HG03196 (cell line): ENCODE data around the gene FUT2.

Experiments
- ATAC-seq: cut with Tn5 transposase; IDR thresholded peaks from one replicate; pipeline ENCODE4 v1.9.1; 2021; ENCODE audit not compliant: unreplicated experiment

Gene FUT2

GRCh38 chr19:48724796-48725753 is 29.3 kb downstream of the FUT2 start:
- no peak for ATAC-seq

DNA sequence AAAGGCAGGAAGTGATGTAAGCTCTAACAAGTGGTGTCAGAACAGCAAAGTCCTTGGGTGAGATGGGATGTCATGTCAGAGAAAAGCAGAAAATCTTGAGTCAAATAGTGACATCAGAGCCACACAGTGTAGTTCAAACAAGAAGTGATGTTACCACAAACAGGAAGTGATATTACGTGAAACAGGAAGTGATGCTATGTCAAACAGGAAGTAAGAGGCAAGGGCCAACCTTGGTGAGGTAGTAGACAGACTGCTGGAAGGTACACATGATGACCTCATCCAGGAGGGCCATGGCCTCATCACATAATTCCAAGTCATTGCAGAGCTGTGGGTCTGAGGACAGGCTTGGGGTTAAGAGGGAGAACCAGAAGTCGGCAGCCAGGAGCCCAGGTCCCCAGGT is 30.8 kb downstream of the FUT2 start:
- ATAC-seq, result no peak

- ATAC-seq, result no peak
These were observed 33.3 kb downstream of the FUT2 start for GRCh38 chr19:48728911-48729664.

DNA sequence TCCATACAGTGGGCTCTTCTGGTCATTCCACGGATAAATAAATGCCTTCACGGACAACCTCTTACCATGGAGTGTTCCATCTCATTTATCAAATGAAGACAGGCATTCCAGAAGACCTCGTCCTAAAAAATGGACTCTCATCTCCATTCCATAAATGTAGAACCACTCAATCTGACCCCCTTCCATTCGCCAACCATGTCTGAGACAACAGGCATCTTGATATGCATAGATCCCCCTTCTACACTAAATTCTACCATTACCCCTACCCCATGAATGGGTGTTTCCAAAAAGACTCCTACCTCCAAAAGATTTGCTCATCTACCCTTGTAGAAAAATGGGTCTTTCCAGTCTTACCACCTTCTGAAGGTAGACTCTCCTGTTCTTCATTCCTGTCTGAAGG is 35.7 kb downstream of the FUT2 start:
- ATAC-seq, result no peak

- no peak for ATAC-seq
These were observed 38.9 kb downstream of the FUT2 start for GRCh38 chr19:48734625-48735024.

- no peak for ATAC-seq
These were observed 39.4 kb downstream of the FUT2 start for GRCh38 chr19:48735031-48735615.

- ATAC-seq, result no peak
These were observed 41.7 kb downstream of the FUT2 start for GRCh38 chr19:48737360-48737998.

- peak; percentile 62 for ATAC-seq
These were observed 43.0 kb downstream of the FUT2 start for GRCh38 chr19:48738557-48739403.

DNA sequence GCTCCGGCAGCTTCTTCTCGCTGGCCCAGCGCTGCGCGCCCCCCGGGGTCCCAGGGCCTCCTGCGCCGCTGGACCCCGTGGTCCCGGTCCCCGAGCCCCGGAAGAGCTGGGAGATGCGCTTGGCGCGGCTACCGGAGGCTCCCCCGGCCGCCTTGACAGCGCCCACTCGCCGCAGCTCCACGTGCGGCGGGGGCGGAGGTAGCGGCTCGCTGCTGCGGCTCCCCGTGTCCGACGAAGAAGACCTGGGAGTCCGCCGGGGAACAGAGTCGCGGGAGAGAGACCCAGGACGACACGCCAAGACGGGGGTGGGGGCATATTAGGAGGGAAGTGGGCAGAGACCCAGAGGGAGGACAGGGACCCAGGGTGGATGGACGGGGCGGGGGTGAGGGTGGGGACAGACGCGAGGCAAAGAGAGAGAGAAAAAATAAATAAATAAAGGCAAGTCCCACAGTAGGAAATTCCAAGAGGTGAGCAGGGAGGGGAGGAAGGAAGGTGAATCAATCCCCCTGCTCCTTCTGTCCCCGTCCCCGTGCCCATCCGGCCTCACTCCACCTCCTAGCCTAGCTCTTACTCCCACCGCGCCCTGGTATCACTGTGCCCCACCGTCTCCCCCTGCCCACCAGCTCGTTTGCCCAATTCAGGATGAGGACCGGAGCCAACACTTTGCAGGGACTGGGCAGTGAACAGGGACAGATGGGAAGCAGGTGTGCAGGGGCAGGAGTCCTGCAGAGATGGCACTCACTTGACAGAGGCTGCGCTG is 43.8 kb downstream of the FUT2 start:
- no peak for ATAC-seq

DNA sequence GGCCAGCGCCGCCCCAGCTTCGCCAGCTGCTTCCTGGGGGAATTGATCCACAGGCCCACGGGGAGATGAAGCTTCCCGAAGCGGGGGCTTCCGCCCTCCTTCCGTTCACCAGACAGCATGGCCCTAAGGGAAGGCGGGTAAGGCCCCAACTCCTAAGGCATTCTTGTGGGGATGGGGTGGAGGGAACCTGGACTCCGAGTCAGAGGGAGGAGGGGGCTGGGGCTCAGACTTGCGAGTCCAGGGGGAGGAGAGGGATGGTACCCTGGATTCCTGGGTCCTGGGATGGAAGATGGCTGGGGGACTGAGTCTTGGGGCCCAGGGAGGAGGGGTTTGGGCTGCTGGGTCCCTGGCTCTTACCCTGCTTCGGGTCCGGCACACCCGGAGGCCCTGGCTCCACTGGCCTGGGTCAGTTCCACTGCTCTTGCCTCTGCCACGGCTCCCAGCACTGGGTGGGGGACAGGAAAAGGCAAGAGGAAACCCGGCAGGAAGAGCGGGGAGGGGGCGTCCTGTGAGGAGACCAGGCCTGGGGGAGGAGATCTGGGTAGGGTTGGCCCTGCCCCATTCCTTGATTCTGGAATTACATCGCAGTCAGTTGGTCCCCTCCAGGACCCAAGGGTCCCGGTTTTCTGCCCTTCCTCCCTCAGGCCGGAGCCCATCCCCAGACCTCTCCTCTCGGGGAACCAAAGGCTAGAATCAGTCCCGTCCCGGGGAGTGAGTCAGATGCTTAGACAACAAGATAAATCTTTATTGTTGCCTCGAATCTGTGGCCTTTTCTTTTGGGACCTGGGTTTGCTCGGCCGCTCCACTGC is 44.6 kb downstream of the FUT2 start, which contains the start of gene RASIP1:
TSS of gene RASIP1 (minus strand) at position 447 of the 809 bp plus-strand sequence. CDS start at position 119, 328 bp downstream.
- no peak for ATAC-seq

DNA sequence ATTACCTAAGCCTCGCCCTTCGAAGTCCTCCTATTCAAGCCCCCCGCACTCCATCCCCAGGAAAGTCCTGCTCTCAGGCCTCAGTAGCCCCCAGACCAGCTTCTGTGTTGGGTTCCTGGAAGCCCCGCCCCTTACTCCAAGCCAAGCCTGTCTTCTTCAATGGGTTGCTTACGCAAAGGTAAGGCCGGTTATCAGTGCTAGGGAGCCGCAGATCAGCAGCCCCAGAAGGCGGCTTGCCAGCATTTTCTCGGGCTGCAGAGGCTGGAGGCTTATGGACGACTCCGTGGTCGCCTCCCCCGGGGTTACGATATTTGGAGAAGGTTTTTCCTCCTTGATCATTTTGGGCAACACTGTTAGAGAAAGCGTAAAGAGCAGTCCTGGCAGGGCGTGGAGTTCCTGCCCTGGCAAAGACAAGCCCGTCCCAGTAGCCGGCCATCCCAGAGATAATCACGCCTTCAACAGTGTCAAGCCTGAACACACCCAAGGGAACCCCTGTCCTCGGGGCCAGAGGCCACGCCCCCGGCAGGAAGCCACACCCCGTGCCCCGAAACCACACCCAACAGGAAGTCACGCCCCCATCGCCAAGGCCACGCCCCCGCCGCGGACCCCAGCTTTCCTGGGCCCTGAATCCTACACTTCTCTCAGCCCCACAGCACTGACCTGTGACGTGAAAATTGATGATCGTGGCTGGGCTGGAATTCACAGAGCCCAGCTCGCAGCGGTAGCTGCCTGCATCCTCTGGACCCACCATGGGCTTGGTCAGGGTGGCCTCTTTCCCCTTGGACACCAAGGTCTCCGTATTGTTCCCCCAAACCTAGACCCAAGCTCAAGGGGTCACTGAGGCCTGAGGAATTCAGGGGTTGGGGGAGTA is 45.6 kb downstream of the FUT2 start:
- no peak for ATAC-seq

GRCh38 chr19:48742096-48742495 is 46.3 kb downstream of the FUT2 start:
- no peak for ATAC-seq

DNA sequence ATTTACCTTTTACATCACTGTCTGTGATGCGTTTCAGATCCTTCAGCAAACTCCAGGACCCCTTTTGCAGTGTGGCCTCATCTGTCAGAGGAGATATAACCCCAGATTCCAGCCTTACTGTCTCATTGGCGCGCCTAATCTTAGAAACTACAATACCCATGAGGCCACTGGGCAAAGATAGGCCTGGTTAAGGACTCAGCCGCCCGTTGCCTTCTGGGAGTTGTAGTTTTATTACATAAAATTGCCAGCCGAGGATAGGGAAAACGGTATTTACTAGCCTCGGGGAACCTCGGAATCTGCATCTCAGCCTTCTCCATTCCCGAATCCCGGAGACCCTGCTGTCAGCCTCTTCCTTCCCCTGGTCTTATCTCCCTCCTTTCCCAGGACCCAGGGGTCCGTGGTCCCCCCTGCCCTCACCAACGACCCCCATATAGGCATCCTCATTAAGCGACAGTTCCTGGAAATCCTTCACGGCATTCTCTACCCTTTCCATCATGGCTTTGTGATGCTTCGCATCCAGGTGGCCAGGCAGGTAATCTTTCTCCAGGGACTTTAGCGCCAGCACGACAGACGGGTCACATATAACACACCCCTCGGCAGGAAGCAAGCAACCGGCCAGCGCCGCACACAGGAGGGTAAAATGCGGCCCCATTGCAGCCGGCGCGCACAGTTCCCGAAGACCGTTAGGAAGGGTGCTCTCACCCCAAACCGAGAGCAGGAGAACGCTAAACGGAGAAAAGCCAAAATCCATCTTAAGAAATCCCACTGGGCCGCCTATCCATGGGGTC is 49.6 kb downstream of the FUT2 start:
- ATAC-seq, result no peak

GRCh38 chr19:48746110-48746509 is 50.3 kb downstream of the FUT2 start:
- ATAC-seq, result no peak

GRCh38 chr19:48746738-48747575 is 51.2 kb downstream of the FUT2 start, which contains the start of gene IZUMO1:
Gene IZUMO1, minus strand, starts transcription at chr19:48746909. Its CDS starts 1,050 bp downstream, at chr19:48745859.
- no peak for ATAC-seq
